HCT116 (cell line): ENCODE results near the gene MLEC. TPM values are rescaled to one million over a fixed set of nuclear protein-coding genes. Genes with fewer than 3 reads are reported as not detected.

Experiments used
- ATAC-seq: fragments of 200-7000 bp; cut with Tn5 transposase; 2 replicates; pipeline ENCODE4 v1.9.1; 2020; ENCODE audit warnings: mild to moderate bottlenecking, moderate library complexity
- BruUV-seq: library from RNA; stranded (reverse); fragments of 400-500 nt; replicated peaks from 2 replicates; lab custom pipeline; 2021; lab: Mats Ljungman, UMichigan
- CTCF ChIA-PET: fragments of 300-600 bp; sonication (Branson Sonifier 250); formaldehyde crosslinking; loops from one replicate; lab custom pipeline; 2021; ENCODE audit warnings: antibody characterized with exemption; lab: Charles Lee
- POLR2A ChIA-PET: fragments of 300-600, 350-600 bp; sonication (Branson Sonifier 250); formaldehyde crosslinking; loops from one replicate; lab custom pipeline; 2021; ENCODE audit warnings: antibody characterized with exemption; lab: Charles Lee
- RAD21 ChIA-PET, 2 experiments: fragments of 300-600 bp; sonication (Branson Sonifier 250); formaldehyde crosslinking; loops; one replicate each; lab custom pipeline; 2023; ENCODE audit warnings: low total read pairs in 2 of 2; ENCODE audit not compliant: uncharacterized antibody in 2 of 2, unreplicated experiment in 2 of 2, low non-redundant PET in 1 of 2; lab: Charles Lee
- DNase-seq: peaks from one replicate; pipeline ENCODE4 v3.0.0-alpha.2; 2010; ENCODE audit warnings: low read depth, low spot score
- H2AFZ ChIP-seq: fragments of 200-600 bp; shearing (Covaris generic), sonication (generic); 2 replicates; pipeline ENCODE4 v1.6.1; 2017; ENCODE audit warnings: low read depth, mixed run types, mixed read lengths, antibody characterized with exemption, low read length; ENCODE audit not compliant: poor library complexity, severe bottlenecking
- H3K27ac ChIP-seq: 2 replicates; pipeline ENCODE4 v1.5.1; 2012; ENCODE audit warnings: low read depth, low read length
- H3K27me3 ChIP-seq: fragments of 200-600 bp; sonication (generic); 2 replicates; pipeline ENCODE4 v1.6.1; 2016; ENCODE audit warnings: mixed run types, low read length, mixed read lengths; ENCODE audit not compliant: insufficient read depth
- H3K36me3 ChIP-seq, 2 experiments: fragments of 200-500 bp in 1 of 2; fragments of 200-600 bp in 1 of 2; sonication (Bioruptor generic) in 1 of 2; sonication (generic) in 1 of 2; 2 replicates each; pipeline versions ENCODE4 v1.5.1 to v1.6.1; 2014 to 2016; ENCODE audit warnings: low read length in 2 of 2, inconsistent platforms in 1 of 2, mixed read lengths in 1 of 2, mixed run types in 1 of 2; ENCODE audit not compliant: insufficient read depth in 2 of 2, control insufficient read depth in 1 of 2
- H3K4me1 ChIP-seq, 2 experiments: fragments of 200-600 bp in 1 of 2; sonication (generic) in 1 of 2; 2 replicates each; pipeline versions ENCODE4 v1.5.1 to v1.6.1; 2012 to 2017; ENCODE audit warnings: low read length in 2 of 2, inconsistent platforms in 1 of 2, mild to moderate bottlenecking in 1 of 2, mixed read lengths in 1 of 2, mixed run types in 1 of 2, moderate library complexity in 1 of 2; ENCODE audit not compliant: insufficient read depth in 2 of 2, control insufficient read depth in 1 of 2
- H3K4me2 ChIP-seq: fragments of 200-600 bp; sonication (generic); 2 replicates; pipeline ENCODE4 v1.6.1; 2017; ENCODE audit warnings: mixed run types, low read length, mixed read lengths
- H3K4me3 ChIP-seq, 2 experiments: fragments of 200-600 bp in 1 of 2; sonication (generic) in 1 of 2; replicated peaks in 1 of 2; 2 replicates each; pipeline ENCODE4 v1.5.1; 2011 to 2016; ENCODE audit warnings: low read length in 2 of 2, control low read depth in 1 of 2, low read depth in 1 of 2, mild to moderate bottlenecking in 1 of 2, mixed read lengths in 1 of 2, mixed run types in 1 of 2
- H3K79me2 ChIP-seq: fragments of 200-600 bp; sonication (generic); 2 replicates; pipeline ENCODE4 v1.6.1; 2017; ENCODE audit warnings: mild to moderate bottlenecking, mixed run types, low read length, moderate library complexity, mixed read lengths; ENCODE audit not compliant: insufficient read depth
- H3K9ac ChIP-seq: fragments of 200-600 bp; sonication (generic); 2 replicates; pipeline ENCODE4 v1.6.1; 2016; ENCODE audit warnings: low read length, mixed read lengths
- H3K9me2 ChIP-seq: fragments of 200-600 bp; sonication (generic), shearing (Covaris generic); 2 replicates; pipeline ENCODE4 v1.6.1; 2017; ENCODE audit warnings: mixed run types, mild to moderate bottlenecking, moderate library complexity; ENCODE audit not compliant: insufficient read depth
- H3K9me3 ChIP-seq, 2 experiments: fragments of 200-500 bp in 1 of 2; fragments of 200-600 bp in 1 of 2; sonication (Bioruptor generic) in 1 of 2; sonication (generic) in 1 of 2; 2 replicates each; pipeline ENCODE4 v1.6.1; 2014 to 2017; ENCODE audit warnings: low read length in 2 of 2, mixed read lengths in 2 of 2, inconsistent platforms in 1 of 2, low read depth in 1 of 2, mild to moderate bottlenecking in 1 of 2, mixed run types in 1 of 2, moderate library complexity in 1 of 2; ENCODE audit not compliant: control insufficient read depth in 1 of 2, insufficient read depth in 1 of 2
- H4K20me1 ChIP-seq: fragments of 200-600 bp; sonication (generic), shearing (Covaris generic); 2 replicates; pipeline ENCODE4 v1.6.1; 2017; ENCODE audit warnings: mixed run types, mild to moderate bottlenecking, moderate library complexity; ENCODE audit not compliant: insufficient read depth
- CBX3 ChIP-seq: IDR thresholded peaks from 2 replicates; pipeline ENCODE4 v1.6.1; 2012; ENCODE audit warnings: low read depth
- EGR1 ChIP-seq: IDR thresholded peaks from 2 replicates; pipeline ENCODE4 v1.6.1; 2012; ENCODE audit warnings: low read depth
- ELF1 ChIP-seq: IDR thresholded peaks from 2 replicates; pipeline ENCODE4 v1.6.1; 2012; ENCODE audit warnings: low read depth, borderline replicate concordance
- EZH2phosphoT487 ChIP-seq: fragments of 200-600 bp; IDR thresholded peaks from 2 replicates; pipeline ENCODE4 v1.6.1; 2018; ENCODE audit warnings: antibody characterized with exemption, borderline replicate concordance
- FOSL1 ChIP-seq: IDR thresholded peaks from 2 replicates; pipeline ENCODE4 v1.6.1; 2012; ENCODE audit warnings: low read depth
- JUND ChIP-seq: IDR thresholded peaks from 2 replicates; pipeline ENCODE4 v1.6.1; 2012
- POLR2A ChIP-seq: IDR thresholded peaks from 2 replicates; pipeline ENCODE4 v1.7.0; 2011; ENCODE audit warnings: borderline replicate concordance; ENCODE audit not compliant: insufficient read depth, insufficient read length; ENCODE audit errors: extremely low read depth
- POLR2AphosphoS5 ChIP-seq: IDR thresholded peaks from 2 replicates; pipeline ENCODE4 v1.6.1; 2011; ENCODE audit warnings: mild to moderate bottlenecking, low read depth, low read length, moderate library complexity
- SP1 ChIP-seq: IDR thresholded peaks from 2 replicates; pipeline ENCODE4 v1.6.1; 2012; ENCODE audit warnings: low read depth
- SRF ChIP-seq: IDR thresholded peaks from 2 replicates; pipeline ENCODE4 v1.6.1; 2012; ENCODE audit warnings: low read depth
- ZFX ChIP-seq: fragments of 450-650 bp; IDR thresholded peaks from 2 replicates; pipeline ENCODE4 v1.6.1; 2017
- intact Hi-C: fragments of 100-400 bp; cut with micrococcal nuclease; formaldehyde crosslinking; loops from 2 replicates; pipeline ENCODE4 v1.10.0; 2022
- total RNA-seq: library from RNA; stranded (reverse); gene quantifications from one replicate; pipeline ENCODE4 v1.2.1, GENCODE V29; 2021; ENCODE audit not compliant: unreplicated experiment
- TF ChIP-seq, protein P1 (sequence below): IDR thresholded peaks from 2 replicates; pipeline ENCODE4 v1.6.1; 2011; ENCODE audit warnings: mild to moderate bottlenecking, low read length, moderate library complexity; ENCODE audit not compliant: insufficient replicate concordance; ENCODE audit errors: extremely low read depth

The MLEC gene
- total RNA-seq, 1 experiment from 2014 or later = 152 TPM

DNA sequence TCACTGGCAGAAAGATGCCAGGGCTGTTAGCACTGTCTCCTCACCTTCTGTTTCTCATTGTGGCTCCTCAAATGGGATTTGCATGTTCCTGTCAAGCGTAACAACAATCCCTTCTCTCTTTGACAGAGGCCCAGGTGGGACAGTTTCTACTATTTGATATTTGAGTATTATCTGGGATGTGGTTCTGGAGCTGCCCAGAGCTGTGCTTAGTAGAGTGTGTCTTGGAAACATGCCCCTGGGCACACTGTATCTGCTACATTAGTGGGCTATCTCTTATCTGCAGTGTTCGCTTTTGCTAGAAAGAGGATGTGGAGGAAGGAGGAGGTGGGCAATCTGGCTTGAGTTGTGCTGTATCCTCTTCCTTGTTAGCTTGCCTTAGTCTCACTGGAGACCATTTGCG is 34.9 kb downstream of the MLEC start:
- no peak overlapping the region for H3K9ac ChIP-seq
- TF ChIP-seq SP1 = no peak
- TF ChIP-seq FOSL1 = no peak
- no peak for TF ChIP-seq ELF1
- TF ChIP-seq EGR1 = no peak
- TF ChIP-seq POLR2AphosphoS5 = no peak
- no peak for TF ChIP-seq POLR2A
- TF ChIP-seq SRF = no peak
- no peak for TF ChIP-seq EZH2phosphoT487
- TF ChIP-seq JUND = no peak
- TF ChIP-seq, protein P1, sequence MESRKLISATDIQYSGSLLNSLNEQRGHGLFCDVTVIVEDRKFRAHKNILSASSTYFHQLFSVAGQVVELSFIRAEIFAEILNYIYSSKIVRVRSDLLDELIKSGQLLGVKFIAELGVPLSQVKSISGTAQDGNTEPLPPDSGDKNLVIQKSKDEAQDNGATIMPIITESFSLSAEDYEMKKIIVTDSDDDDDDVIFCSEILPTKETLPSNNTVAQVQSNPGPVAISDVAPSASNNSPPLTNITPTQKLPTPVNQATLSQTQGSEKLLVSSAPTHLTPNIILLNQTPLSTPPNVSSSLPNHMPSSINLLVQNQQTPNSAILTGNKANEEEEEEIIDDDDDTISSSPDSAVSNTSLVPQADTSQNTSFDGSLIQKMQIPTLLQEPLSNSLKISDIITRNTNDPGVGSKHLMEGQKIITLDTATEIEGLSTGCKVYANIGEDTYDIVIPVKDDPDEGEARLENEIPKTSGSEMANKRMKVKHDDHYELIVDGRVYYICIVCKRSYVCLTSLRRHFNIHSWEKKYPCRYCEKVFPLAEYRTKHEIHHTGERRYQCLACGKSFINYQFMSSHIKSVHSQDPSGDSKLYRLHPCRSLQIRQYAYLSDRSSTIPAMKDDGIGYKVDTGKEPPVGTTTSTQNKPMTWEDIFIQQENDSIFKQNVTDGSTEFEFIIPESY = no peak
- no peak for TF ChIP-seq CBX3
- no peak for TF ChIP-seq ZFX
- CTCF ChIA-PET = no interaction called here

More for the DNA sequence above, 34.9 kb downstream of the MLEC start:
- H3K79me2 ChIP-seq = no peaks in the 10 kb centered on the region
- peaks cover 36 to 40% of the 10 kb centered on the region in 2 experiments; a peak in 3 of 4 replicates for H3K36me3 ChIP-seq
- H3K4me1 ChIP-seq = peaks cover 3 to 23% of the 10 kb centered on the region in 2 experiments; a peak in 2 of 4 replicates
- H3K4me3 ChIP-seq = no peak overlapping the region
- H3K27me3 ChIP-seq = no peaks in the 10 kb centered on the region
- no peak overlapping the region for H2AFZ ChIP-seq
- no peak for DNase-seq
- no peak for ATAC-seq
- RAD21 ChIA-PET = no interaction called here
- H3K9me3 ChIP-seq = no peaks in the 10 kb centered on the region
- BruUV-seq = no TSS peak
- H3K27ac ChIP-seq = no peak overlapping the region
- intact Hi-C loops = no loop called here
- H3K4me2 ChIP-seq = no peak overlapping the region
- POLR2A ChIA-PET = no interaction called here
- H3K9me2 ChIP-seq = no peaks in the 10 kb centered on the region
- no peaks in the 10 kb centered on the region for H4K20me1 ChIP-seq
